Suprapubic skin (tissue), 4 donors: ENCODE data around the gene SNX27. TPM values are rescaled to one million over a fixed set of nuclear protein-coding genes. Genes with fewer than 3 reads are reported as not detected.
"Not testable (repeated sequence)": the region's sequence is repeated elsewhere in the genome, so short reads cannot be mapped to it uniquely, and the experiment has no call there.

Source experiments
- DNase-seq, 2 donors: peaks; one replicate each; pipeline ENCODE4 v3.0.0-alpha.2; 2019; ENCODE audit warnings: low spot score in 2 of 2
- H3K27ac ChIP-seq: fragments of 200-600 bp; sonication (generic); one replicate; pipeline ENCODE4 v1.5.1; 2019
- H3K27me3 ChIP-seq: fragments of 200-600 bp; sonication (generic); one replicate; pipeline ENCODE4 v1.5.1; 2019
- H3K36me3 ChIP-seq: fragments of 200-600 bp; sonication (generic); one replicate; pipeline ENCODE4 v1.5.1; 2019
- H3K4me1 ChIP-seq: fragments of 200-600 bp; sonication (generic); one replicate; pipeline ENCODE4 v1.5.1; 2019
- H3K4me3 ChIP-seq: fragments of 200-600 bp; sonication (generic); one replicate; pipeline ENCODE4 v1.5.1; 2019; ENCODE audit warnings: mild to moderate bottlenecking
- H3K9me3 ChIP-seq: fragments of 200-600 bp; sonication (generic); one replicate; pipeline ENCODE4 v1.5.1; 2019
- EP300 ChIP-seq: sonication (generic); formaldehyde crosslinking; IDR thresholded peaks from one replicate; pipeline ENCODE4 v1.6.1; 2017; ENCODE audit warnings: antibody characterized with exemption
- POLR2A ChIP-seq, 2 donors: fragments of 450-650 bp; IDR thresholded peaks; one replicate each; pipeline ENCODE4 v1.6.1; 2017; ENCODE audit warnings: antibody characterized with exemption in 2 of 2, mild to moderate bottlenecking in 2 of 2, moderate library complexity in 2 of 2
- POLR2AphosphoS5 ChIP-seq, 3 donors: sonication (generic); formaldehyde crosslinking; IDR thresholded peaks; one replicate each; pipeline ENCODE4 v1.6.1; 2017; ENCODE audit warnings: antibody characterized with exemption in 3 of 3
- WGBS: methylation state at CpG from one replicate; pipeline ENCODE4 v1.1.5; 2018; 5-methylcytosine and 5-hydroxymethylcytosine counted together
- total RNA-seq, 4 donors: library from RNA; depleted of rRNA; stranded (reverse); fragments of >200 nt; gene quantifications; one replicate each; pipeline ENCODE4 v1.1.0, GENCODE V29; 2016
- TF ChIP-seq, protein P1 (sequence below), 2 donors: fragments of 200-600 bp in 1 of 2; fragments of 450-650 bp in 1 of 2; sonication (generic) in 1 of 2; IDR thresholded peaks; one replicate each; pipeline ENCODE4 v1.5.1; 2016 to 2019; ENCODE audit warnings: antibody characterized with exemption in 2 of 2, mild to moderate bottlenecking in 1 of 2, moderate library complexity in 1 of 2

SNX27 gene
- total RNA-seq, 4 donors from 2014 or later, result 19.8 to 45.4 (median 29.0) TPM

DNA sequence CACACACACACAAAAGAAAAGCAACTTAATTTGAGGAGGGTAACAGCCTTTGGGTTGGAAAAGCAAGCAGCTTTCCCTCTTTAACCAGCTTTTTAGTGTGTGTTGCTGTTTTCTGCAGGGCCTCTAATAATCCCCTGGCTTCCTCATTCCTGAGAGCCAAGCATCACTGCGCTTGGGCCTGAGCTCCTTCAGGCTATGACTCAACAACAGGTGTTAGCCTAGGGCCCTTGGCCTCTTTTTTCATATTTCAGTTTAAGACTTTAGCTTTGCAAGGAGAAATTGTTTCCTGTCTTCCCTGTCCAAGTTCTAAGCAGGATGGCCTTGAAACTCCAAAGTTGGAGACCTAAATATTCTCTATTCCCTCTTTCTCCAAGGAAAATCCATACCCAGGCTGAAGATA, 26.2 kb upstream of the SNX27 start:
- no peak for DNase-seq
- H3K27me3 ChIP-seq, result no peaks in the 10 kb centered on the region

DNA sequence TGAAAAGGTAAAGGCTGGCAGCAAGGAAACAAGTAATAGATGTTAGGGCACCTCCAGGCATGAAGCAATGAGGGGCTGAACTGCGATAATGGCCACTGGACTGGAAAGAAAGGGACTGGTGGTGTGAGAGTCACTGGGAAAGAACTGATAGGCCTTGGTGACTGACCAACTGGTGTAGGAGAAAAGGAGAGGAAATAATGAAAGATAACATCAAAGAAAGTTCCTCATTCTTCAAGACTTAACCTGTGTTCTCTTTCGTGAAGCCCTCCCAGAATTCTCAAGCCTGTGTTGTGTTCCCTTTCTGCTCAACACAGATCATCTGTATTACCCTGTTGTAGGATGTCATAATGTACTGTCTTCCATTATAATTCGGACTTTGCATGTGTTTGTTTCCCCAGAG, 20.9 kb upstream of the SNX27 start:
- no peaks in the 10 kb centered on the region for H3K36me3 ChIP-seq
- H3K4me3 ChIP-seq, result no peak overlapping the region
- H3K4me1 ChIP-seq, result peaks cover 14% of the 10 kb centered on the region
- no peaks in the 10 kb centered on the region for H3K9me3 ChIP-seq
- WGBS, result 85% methylated on average over 3 of the region's 3 CpGs
- H3K27me3 ChIP-seq, result no peaks in the 10 kb centered on the region
- TF ChIP-seq, protein P1, sequence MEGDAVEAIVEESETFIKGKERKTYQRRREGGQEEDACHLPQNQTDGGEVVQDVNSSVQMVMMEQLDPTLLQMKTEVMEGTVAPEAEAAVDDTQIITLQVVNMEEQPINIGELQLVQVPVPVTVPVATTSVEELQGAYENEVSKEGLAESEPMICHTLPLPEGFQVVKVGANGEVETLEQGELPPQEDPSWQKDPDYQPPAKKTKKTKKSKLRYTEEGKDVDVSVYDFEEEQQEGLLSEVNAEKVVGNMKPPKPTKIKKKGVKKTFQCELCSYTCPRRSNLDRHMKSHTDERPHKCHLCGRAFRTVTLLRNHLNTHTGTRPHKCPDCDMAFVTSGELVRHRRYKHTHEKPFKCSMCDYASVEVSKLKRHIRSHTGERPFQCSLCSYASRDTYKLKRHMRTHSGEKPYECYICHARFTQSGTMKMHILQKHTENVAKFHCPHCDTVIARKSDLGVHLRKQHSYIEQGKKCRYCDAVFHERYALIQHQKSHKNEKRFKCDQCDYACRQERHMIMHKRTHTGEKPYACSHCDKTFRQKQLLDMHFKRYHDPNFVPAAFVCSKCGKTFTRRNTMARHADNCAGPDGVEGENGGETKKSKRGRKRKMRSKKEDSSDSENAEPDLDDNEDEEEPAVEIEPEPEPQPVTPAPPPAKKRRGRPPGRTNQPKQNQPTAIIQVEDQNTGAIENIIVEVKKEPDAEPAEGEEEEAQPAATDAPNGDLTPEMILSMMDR (IDR thresholded peaks at IDR 0.05), result no peak
- H3K27ac ChIP-seq, result no peak overlapping the region
- DNase-seq, result no peak

More for the DNA sequence above, 26.2 kb upstream of the SNX27 start:
- 25% methylated on average over 1 of the region's 1 CpG for WGBS
- Histone ChIP-seq H3K4me3 (no peak overlapping the region), H3K4me1 (peaks cover 57% of the 10 kb centered on the region), H3K9me3 (no peaks in the 10 kb centered on the region), H3K36me3 (no peaks in the 10 kb centered on the region), H3K27ac (peak overlapping the region; percentile 70)
- TF ChIP-seq, protein P1 (IDR thresholded peaks at IDR 0.05), result no peak
- TF ChIP-seq POLR2A (IDR thresholded peaks at IDR 0.05) (no peak), EP300 (no peak), POLR2AphosphoS5 (IDR thresholded peaks at IDR 0.05) (no peak)

DNA sequence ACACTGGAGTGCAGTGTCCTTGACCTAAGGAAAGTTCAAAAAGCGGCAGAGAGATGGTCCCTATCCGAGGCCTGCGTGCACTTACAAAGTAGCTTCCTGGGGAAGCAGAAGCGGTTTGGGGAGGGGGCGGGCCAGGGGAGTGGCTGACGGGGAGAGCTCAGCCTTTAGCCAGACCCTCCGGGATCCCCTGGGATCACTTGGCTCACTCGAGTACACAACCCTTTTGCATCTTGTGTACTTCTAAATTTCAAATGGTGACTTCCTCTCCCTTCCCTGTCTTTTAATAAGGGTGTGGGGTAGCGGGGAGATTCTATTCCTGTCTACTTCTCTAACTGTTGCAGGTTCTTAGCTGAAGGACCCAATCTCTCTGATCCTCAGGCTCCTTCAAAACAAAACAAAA, 18.1 kb upstream of the SNX27 start:
- H3K27ac ChIP-seq, result no peak overlapping the region
- H3K27me3 ChIP-seq, result no peaks in the 10 kb centered on the region
- no peak overlapping the region for H3K4me3 ChIP-seq
- H3K9me3 ChIP-seq, result no peaks in the 10 kb centered on the region
- no peak for DNase-seq
- TF ChIP-seq POLR2AphosphoS5 (IDR thresholded peaks at IDR 0.05), result no peak
- peaks cover 7% of the 10 kb centered on the region for H3K4me1 ChIP-seq
- 43% methylated on average over 9 of the region's 9 CpGs for WGBS
- no peaks in the 10 kb centered on the region for H3K36me3 ChIP-seq

DNA sequence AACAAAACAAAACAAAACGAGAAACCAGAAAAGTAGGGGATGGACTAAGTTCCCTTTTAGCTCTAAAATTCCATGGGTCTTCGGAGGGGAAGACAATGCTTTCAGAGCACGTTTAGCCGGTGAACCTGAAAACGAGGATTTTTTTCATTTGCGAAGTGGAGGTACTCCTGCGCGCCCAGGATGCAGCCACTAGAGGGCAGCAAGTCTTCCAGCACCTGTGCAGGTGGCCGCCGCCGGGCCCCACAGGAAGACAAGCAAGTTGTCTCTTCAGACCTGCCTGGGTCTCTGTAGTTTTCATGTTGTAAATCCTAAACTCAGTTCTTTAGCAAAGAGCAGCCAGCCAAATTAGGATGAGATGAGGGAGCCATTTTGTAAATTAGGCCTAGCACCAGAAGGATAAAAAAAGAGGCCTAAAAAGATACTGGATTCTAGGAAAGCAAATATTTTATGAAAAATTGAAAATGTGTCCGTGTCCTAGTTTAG, 17.7 kb upstream of the SNX27 start:
- no peak overlapping the region for H3K27ac ChIP-seq
- H3K36me3 ChIP-seq, result no peaks in the 10 kb centered on the region
- TF ChIP-seq POLR2AphosphoS5 (IDR thresholded peaks at IDR 0.05), result no peak
- TF ChIP-seq, protein P1 (IDR thresholded peaks at IDR 0.05), result peak; percentile 67 to 92
- H3K27me3 ChIP-seq, result no peaks in the 10 kb centered on the region
- H3K4me1 ChIP-seq, result peaks cover 7% of the 10 kb centered on the region
- H3K9me3 ChIP-seq, result no peaks in the 10 kb centered on the region
- DNase-seq, result peak; percentile 81 to 89
- no peak overlapping the region for H3K4me3 ChIP-seq
- 10% methylated on average over 12 of the region's 12 CpGs for WGBS

DNA sequence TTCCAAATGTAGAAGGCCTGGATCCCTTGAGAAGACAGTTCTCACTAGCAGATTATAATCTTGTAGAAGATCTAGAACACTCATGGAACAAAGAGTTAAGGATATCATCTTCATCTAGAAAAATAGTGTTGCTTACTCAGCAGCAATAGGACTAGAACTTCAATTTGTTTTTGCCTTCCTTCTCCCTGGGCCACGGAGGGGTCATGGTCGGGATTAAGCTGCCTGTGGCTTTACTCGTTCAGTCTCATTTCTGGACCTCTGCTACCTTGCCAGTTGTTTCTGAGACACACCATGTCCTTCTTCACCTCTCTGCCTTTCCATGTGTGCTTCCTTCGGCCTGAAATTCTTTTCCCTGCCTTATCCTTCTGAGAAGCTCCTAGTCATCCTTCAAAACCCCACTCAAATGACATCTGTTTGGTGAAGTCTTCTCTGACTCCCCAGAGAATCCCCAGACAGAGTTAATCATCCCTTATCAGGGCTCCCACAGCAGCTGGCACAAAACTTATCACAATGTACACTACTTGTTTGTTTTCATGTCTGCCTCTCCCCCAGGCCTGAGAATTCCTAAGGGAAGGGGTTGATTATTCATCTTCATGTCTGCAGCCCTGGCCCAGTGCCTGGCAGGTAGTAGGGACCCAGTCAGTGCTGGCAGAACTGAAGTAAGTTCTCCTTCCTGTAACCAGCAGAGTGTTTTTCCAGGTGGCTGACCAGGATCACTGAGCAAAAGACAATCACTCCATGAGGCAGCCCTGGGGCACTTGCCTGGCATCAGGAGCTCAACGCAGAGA, 15.5 kb upstream of the SNX27 start:
- no peak for DNase-seq
- no peaks in the 10 kb centered on the region for H3K27me3 ChIP-seq
- TF ChIP-seq, protein P1 (IDR thresholded peaks at IDR 0.05), result no peak
- TF ChIP-seq POLR2AphosphoS5 (IDR thresholded peaks at IDR 0.05), result no peak
- TF ChIP-seq EP300, result no peak
- no peak for TF ChIP-seq POLR2A (IDR thresholded peaks at IDR 0.05)
- H3K27ac ChIP-seq, result no peak overlapping the region
- no peaks in the 10 kb centered on the region for H3K9me3 ChIP-seq
- peaks cover 7% of the 10 kb centered on the region for H3K4me1 ChIP-seq
- no peak overlapping the region for H3K4me3 ChIP-seq
- 90% methylated on average over 5 of the region's 5 CpGs for WGBS
- no peaks in the 10 kb centered on the region for H3K36me3 ChIP-seq

DNA sequence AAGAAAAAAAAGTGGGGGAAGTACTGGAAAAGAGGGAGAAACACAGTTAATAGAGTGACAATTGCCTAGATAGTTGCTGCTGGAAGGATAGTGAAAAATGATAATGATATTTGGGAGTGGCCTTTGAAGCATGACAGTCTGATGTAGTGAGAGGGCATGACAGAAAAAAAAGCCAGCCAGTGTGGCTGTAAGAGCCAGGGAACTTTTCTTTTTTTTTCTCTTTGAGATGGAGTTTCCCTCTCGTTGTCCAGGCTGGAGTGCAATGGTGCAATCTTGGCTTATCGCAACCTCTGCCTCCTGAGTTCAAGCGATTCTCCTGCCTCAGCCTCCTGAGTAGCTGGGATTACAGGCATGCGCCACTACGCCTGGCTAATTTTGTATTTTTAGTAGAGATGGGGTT, 9.3 kb upstream of the SNX27 start:
- H3K27me3 ChIP-seq, DNase-seq, H3K9me3 ChIP-seq, H3K4me1 ChIP-seq, H3K27ac ChIP-seq, H3K4me3 ChIP-seq, H3K36me3 ChIP-seq: not testable (repeated sequence)
- 83% methylated on average over 5 of the region's 5 CpGs for WGBS
